GM19099 (cell line): ENCODE data around the gene NHSL1.

Experiments used
- POLR2A ChIP-seq: IDR thresholded peaks from 3 replicates; pipeline ENCODE4 v1.6.1; 2011; ENCODE audit warnings: low read depth; ENCODE audit not compliant: insufficient read length; ENCODE audit errors: extremely low read depth

NHSL1 gene

DNA sequence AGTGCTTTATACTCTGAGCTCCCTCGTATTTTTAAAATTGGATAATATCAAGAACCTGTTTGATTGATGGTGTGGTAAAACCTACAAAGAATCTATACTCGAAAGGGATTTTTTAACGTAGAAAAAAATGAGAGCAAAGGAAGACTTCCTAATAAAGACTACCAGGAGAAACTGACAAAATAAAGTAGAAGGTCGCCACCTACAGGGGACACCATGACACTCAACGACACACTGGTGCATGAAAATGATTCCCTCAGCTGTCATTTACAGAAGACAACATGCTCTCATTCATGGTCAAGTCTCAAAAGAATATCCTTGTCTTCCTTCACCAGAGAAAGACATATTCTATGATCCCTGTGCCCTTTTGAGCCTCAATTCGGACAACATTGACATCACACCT lies 10.1 kb upstream of the NHSL1 start:
- no peak for TF ChIP-seq POLR2A

DNA sequence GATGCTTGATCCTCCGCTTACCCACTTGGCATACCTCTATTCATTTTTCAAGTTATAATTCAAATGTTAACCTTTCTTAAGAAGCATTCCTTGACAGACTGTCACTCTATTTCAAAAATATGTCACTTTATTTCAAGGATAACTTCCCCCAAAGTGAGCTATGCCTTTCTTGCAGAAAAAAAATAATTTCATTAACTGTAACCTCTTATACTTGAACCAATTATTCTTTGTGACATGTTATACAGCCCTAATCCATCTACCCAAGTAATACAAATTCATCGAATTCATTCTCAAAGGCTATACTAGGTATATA lies 9.3 kb upstream of the NHSL1 start:
- no peak for TF ChIP-seq POLR2A

DNA sequence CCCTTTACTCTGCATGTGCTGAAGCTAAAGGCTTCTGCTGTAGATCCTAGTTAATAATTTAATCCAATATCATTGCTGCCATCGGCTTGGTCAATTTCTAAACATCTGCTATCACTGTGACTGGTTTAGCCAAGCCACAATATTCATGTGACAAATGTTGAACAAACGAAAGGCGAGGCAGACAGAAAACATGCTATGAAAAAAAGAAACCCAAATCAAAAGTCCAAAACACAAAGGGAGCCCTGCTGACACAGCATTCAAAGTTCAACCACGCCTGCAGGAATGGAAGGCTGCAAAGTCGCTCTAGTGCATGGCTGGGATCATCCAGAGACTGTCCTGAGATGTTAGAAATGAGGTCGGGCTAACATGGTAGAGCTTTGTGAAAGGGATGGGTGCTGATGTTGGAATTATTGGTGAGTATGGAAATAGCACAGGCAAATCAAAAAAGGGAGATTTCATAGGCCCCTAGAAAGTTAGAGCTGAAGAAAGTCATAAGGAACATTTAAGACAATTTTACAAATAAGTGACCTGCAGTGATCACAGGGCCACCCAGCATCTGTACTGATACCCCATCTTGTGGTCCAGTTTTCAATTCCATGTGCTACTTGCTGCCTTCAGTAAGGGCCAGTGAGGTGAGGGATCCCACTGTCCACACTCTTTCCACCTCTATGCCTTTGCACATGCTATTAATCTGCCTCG lies 8.8 kb upstream of the NHSL1 start:
- TF ChIP-seq POLR2A: no peak

DNA sequence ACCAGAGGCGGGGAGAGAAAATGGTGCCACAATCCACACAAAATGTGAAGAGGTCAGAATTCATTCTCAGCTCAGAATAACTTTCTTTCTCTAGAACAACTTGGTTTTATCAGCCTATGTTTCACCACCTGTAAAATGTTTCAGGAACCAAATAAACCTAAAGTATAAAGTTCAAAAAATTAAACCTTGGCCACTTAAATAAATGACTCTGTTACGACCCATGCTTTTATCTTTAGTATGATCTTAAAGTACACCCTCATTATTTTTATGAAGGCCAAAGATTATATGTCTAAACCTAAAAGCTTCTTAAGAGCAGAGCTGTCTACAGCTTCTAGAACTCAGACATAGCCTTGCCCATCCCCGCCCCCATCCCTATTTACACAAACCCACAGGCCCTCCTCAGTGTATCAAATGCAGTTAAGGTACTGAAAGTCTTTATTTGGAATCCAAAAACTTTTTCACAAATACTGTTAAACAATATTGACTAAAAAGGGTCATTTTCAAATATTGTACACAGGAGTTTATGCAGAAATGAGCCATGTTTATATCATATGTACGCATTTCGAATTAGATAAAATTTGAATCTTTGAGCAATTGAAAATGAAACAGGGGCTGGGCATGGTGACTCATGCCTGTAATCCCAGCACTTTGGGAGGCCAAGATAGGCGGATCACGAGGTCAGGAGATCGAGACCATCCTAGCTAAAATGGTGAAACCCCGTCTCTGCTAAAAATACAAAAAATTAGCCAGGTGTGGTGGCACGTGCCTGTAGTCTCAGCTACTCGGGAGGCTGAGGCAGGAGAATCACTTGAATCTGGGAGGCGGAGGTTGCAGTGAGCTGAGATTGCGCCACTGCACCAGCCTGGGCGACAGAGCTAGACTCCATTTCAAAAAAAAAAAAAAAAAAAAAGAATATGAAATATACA lies 5.7 kb upstream of the NHSL1 start:
- TF ChIP-seq POLR2A: no peak

DNA sequence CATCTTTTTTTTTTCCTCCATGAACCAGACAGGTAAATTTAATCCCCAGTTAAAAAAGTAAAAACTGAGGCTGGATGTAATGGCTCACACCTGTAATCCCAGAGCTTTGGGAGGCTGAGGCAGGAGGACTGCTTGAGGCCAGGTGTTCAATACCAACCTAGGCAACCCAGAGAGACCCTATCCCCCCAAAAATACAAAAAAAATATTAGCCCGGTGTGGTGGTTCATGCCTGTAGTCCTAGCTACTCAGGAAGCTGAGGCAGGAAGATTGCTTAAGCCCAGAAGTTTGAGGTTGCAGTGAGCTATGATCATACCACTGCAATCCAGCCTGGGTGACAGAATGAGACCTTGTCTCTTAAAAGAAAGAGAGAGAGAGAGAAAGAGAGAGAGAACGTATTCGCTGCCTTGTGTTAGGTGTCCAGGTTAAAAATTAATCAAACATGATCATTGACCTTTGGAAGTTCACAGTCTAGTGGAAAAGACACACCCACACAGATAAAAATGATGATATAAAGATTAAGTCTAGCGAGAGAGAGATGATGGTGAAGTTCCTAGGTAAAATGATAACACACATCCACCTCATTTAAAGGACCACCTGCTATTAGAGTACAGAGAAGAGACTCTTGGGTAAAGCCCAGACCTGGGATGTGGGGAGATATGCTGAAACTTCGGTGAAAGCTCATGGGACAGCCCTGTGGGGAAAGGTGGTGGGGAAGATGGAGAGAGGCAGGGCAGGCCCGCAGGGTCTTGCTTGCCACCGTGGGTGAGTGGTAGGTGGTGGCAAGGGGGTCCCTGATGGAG lies 4.8 kb upstream of the NHSL1 start:
- no peak for TF ChIP-seq POLR2A

DNA sequence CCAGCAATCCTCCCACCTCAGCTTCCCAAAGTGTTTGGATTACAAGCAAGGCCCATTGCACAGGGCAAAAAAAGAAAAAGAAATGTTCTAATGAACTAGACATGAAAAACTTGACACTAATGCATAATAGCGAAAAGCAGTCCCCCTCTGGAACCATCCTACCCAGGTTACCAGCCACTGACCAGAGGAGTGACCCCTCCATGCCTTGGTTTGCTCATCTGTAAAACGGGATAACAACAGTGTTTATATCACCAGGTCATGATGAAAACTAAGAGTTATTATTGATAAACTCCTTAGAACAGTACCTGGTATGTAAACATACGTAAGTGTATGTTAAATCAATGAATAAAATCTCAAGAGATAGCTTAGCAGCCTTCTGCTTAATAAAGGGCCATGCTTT lies 3.3 kb upstream of the NHSL1 start:
- TF ChIP-seq POLR2A: no peak

DNA sequence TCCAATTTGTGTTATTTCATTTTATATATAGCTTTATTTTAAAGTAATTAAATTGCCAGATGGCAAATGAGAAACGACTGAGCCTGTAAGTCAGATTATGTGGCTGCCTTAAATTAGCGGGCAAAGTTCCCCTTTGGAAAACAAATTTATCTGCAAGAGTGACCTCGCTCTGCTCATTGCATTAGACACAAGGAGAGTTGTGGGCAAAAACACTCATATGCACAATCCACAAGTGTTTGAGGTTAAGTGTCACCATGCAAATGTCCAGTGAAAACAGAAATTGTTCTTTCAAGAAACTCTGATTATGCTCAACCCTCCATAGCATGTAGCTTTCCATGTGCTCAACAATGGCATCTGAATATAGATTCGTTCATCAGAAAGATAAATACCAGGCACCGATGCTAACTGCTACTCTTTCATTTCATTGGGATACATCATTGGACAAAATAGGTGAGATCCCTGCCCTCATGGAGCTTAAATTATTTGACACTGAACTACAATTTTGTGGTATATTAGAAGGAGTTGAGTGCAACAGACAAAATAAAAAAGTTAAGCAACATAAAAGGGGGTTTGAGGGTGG lies 1.7 kb upstream of the NHSL1 start:
- TF ChIP-seq POLR2A: no peak

DNA sequence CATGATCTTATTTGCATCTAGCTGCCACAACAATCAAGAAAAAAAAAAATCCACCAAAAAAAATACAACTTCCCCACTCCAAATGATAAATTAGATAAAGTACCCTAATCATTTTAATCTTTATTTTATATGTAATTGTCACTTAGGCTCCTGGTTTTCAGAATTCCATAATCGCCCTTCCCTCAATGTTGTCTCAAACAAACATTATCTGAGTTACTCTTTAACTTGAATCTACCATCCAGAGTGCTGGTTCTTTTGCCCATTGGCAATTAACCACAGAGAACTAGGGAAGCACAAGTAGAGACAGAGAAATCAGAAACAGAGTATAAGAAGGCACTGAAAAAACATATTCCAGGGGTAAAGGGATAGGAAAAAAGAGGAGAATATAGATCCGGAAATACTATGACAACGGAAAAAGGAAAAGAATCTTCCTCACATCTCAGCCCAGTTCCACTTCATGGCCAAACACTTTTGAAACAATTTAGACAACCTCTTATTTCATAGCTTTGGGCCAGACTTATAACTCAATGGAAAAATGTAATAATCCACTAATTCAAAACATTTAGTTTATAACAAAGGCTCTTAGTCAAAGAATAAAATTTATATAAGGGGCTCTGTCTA lies 861 bp upstream of the NHSL1 start:
- TF ChIP-seq POLR2A: no peak

DNA sequence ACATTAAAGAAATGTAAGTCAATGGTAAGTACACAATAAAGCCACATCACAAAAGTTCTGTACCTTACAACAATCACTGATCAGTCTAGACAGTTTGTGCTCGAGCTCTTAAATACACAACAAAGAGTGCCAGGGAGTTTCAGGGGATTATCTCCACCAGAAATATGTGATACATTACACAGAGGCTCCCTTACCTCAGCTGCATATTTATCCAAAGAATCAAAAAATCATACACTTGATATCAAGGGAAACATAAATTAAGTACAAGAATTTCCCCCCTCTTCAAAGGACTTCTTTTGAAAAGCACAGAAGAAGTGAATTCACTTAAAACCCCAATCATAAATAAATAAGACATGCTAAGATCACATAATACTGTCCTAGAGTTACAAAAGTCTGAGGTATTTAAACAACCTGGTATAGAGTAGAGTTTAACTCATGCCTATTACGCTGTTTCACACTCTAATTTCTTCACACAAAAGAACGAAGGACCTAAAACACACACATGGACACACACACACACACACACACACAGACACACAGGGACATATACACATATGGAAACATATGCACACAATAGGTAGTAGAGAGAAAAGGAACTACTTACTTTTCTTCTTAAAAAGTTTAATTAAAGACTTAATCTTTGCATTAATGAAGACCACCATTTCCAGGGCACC lies 528 bp downstream of the NHSL1 start:
- no peak for TF ChIP-seq POLR2A

DNA sequence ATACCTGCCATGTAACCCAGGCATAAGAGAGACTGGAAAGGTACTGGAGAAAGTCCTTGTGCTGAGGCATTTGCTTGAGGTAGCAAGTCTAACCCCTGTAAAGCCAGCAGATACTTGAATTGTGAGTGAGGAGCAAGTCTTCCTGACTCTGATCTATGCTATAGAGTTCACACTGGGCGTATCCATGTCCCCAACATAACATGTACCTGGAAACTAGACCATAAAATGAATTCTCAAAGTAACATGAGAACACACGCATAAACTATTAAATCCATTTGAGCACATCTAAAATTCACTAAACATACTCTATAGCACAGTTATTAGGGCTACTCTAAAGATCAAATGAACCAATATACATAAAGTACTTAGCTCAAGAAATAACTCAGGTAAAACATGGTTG lies 2.0 kb downstream of the NHSL1 start:
- TF ChIP-seq POLR2A: no peak

DNA sequence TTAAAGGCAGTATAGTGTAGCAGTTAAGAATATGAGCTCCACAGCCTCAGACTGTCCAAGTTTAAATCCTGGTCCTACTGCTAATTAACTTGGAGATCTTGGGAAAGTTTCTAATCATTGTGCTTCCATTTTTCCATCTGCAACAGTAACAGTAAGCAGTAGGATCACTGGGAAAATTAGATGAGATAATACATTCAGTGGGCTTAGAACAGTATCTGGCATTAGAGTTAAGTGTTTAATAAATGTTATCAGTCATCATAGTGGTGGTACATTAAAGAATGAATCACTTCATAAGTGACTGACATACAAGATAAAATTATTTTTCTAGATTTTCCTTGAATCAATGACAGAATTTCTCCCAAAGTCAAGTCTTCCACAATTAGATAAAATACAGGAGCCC lies 5.0 kb downstream of the NHSL1 start:
- TF ChIP-seq POLR2A: no peak

DNA sequence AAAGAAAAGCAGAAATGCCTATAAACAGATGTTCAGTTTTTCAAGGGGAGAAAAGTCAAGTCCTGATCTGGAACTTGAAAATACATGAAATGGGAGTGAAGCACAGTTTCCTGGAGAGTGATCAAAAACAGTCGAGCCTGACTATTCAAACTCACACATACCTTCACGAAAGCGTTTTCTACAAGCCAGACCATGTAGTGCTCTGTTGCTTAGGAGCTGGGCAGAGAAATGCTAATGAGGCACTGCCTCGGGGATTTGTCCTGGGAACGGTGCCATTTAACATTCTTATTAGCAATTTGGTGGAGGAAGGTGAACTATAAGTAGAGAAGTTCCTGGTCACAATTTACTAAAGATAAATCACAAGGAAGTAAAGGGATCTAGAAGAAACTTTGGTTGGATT lies 5.9 kb downstream of the NHSL1 start:
- no peak for TF ChIP-seq POLR2A

DNA sequence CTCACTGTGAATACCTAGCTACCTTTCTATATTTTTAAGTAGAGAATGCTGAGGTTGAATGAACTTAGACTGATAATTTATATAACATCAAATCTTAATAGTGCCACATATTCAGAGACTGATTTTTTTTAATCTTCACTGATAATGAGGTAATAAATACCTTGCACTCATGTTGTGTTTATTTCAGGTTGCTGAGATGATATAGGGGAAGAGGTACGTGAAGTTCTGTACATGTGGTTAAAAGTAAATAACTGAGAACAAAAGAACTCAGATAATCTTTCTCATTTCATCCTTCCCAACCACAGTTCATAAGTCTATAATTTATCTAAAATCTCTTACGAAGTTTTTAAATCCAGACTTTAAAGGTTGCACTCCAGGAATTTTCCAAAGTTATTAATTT lies 6.4 kb downstream of the NHSL1 start:
- no peak for TF ChIP-seq POLR2A

DNA sequence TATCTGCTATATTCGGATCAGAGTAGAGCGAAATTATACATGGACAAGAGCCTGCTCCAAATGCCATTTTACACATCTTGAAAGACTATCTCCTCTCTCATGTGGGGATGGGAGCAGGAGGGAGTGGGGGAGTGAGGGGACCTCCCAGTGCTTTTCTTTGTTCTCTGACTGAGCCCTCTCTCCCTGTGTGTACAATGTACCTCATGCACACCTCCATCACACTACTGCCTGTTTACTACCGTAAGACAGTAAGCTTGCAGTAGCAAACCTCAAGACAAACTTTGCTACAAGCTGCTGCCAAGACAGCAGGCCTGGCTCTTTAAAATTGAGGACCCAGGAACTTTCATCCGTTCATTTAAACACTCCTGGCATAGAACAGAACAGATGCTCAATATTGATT lies 7.2 kb downstream of the NHSL1 start:
- TF ChIP-seq POLR2A: no peak
